GM23338 (cell line): Measurements from ENCODE around the gene G6PC3.

Experiments
- CREB1 ChIP-seq: fragments of 250-450 bp; sonication (Bioruptor Pico); IDR thresholded peaks from 2 replicates; pipeline ENCODE4 v1.5.0; 2020; ENCODE audit warnings: low read depth, mild to moderate bottlenecking, moderate library complexity
- EZH2phosphoT487 ChIP-seq: fragments of 200-600 bp; sonication (generic); IDR thresholded peaks from one replicate; pipeline ENCODE4 v1.8.1; 2018; ENCODE audit warnings: antibody characterized with exemption; ENCODE audit not compliant: unreplicated experiment
- JUNB ChIP-seq: IDR thresholded peaks from one replicate; pipeline ENCODE4 v1.6.1; 2016; ENCODE audit warnings: antibody characterized with exemption; ENCODE audit not compliant: unreplicated experiment
- POLR2AphosphoS5 ChIP-seq: IDR thresholded peaks from 2 replicates; pipeline ENCODE4 v1.6.1; 2016; ENCODE audit warnings: antibody characterized with exemption, low read depth
- TF ChIP-seq, protein P1 (sequence below): IDR thresholded peaks from 2 replicates; pipeline ENCODE4 v1.6.1; 2016; ENCODE audit warnings: antibody characterized with exemption
- TF ChIP-seq, protein P2 (sequence below), 2 experiments: fragments of 200-600 bp in 1 of 2; sonication (generic) in 1 of 2; conservative IDR thresholded peaks; 2 replicates each; pipeline versions ENCODE4 v1.5.1 to v1.6.1; 2016 to 2017; ENCODE audit warnings: antibody characterized with exemption in 2 of 2, low read depth in 2 of 2, mild to moderate bottlenecking in 2 of 2, moderate library complexity in 1 of 2
- TF ChIP-seq, protein P3 (sequence below): IDR thresholded peaks from one replicate; pipeline ENCODE4 v1.6.1; 2018; ENCODE audit warnings: antibody characterized with exemption; ENCODE audit not compliant: unreplicated experiment

- TF ChIP-seq, protein P1, sequence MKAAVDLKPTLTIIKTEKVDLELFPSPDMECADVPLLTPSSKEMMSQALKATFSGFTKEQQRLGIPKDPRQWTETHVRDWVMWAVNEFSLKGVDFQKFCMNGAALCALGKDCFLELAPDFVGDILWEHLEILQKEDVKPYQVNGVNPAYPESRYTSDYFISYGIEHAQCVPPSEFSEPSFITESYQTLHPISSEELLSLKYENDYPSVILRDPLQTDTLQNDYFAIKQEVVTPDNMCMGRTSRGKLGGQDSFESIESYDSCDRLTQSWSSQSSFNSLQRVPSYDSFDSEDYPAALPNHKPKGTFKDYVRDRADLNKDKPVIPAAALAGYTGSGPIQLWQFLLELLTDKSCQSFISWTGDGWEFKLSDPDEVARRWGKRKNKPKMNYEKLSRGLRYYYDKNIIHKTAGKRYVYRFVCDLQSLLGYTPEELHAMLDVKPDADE: no peak
- TF ChIP-seq, protein P2, sequence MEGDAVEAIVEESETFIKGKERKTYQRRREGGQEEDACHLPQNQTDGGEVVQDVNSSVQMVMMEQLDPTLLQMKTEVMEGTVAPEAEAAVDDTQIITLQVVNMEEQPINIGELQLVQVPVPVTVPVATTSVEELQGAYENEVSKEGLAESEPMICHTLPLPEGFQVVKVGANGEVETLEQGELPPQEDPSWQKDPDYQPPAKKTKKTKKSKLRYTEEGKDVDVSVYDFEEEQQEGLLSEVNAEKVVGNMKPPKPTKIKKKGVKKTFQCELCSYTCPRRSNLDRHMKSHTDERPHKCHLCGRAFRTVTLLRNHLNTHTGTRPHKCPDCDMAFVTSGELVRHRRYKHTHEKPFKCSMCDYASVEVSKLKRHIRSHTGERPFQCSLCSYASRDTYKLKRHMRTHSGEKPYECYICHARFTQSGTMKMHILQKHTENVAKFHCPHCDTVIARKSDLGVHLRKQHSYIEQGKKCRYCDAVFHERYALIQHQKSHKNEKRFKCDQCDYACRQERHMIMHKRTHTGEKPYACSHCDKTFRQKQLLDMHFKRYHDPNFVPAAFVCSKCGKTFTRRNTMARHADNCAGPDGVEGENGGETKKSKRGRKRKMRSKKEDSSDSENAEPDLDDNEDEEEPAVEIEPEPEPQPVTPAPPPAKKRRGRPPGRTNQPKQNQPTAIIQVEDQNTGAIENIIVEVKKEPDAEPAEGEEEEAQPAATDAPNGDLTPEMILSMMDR (conservative IDR thresholded peaks at IDR 0.05; ENCODE audit: low read depth in 2 of 2): no peak
- no peak for TF ChIP-seq POLR2AphosphoS5
- no peak for TF ChIP-seq CREB1 (CRISPR knock-in tag)
- TF ChIP-seq JUNB: no peak
- TF ChIP-seq, protein P3, sequence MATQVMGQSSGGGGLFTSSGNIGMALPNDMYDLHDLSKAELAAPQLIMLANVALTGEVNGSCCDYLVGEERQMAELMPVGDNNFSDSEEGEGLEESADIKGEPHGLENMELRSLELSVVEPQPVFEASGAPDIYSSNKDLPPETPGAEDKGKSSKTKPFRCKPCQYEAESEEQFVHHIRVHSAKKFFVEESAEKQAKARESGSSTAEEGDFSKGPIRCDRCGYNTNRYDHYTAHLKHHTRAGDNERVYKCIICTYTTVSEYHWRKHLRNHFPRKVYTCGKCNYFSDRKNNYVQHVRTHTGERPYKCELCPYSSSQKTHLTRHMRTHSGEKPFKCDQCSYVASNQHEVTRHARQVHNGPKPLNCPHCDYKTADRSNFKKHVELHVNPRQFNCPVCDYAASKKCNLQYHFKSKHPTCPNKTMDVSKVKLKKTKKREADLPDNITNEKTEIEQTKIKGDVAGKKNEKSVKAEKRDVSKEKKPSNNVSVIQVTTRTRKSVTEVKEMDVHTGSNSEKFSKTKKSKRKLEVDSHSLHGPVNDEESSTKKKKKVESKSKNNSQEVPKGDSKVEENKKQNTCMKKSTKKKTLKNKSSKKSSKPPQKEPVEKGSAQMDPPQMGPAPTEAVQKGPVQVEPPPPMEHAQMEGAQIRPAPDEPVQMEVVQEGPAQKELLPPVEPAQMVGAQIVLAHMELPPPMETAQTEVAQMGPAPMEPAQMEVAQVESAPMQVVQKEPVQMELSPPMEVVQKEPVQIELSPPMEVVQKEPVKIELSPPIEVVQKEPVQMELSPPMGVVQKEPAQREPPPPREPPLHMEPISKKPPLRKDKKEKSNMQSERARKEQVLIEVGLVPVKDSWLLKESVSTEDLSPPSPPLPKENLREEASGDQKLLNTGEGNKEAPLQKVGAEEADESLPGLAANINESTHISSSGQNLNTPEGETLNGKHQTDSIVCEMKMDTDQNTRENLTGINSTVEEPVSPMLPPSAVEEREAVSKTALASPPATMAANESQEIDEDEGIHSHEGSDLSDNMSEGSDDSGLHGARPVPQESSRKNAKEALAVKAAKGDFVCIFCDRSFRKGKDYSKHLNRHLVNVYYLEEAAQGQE: no peak
- TF ChIP-seq EZH2phosphoT487: no peak
These were observed 14.4 kb downstream of the G6PC3 start for GRCh38 chr17:44084921-44085320.
